GM19455 (cell line): ENCODE data around the gene KIRREL1.
"Not testable (repeated sequence)": the region's sequence is repeated elsewhere in the genome, so short reads cannot be mapped to it uniquely, and the experiment has no call there.

Experiments
- ATAC-seq: cut with Tn5 transposase; IDR thresholded peaks from one replicate; pipeline ENCODE4 v1.9.1; 2021; ENCODE audit not compliant: unreplicated experiment

Gene KIRREL1

DNA sequence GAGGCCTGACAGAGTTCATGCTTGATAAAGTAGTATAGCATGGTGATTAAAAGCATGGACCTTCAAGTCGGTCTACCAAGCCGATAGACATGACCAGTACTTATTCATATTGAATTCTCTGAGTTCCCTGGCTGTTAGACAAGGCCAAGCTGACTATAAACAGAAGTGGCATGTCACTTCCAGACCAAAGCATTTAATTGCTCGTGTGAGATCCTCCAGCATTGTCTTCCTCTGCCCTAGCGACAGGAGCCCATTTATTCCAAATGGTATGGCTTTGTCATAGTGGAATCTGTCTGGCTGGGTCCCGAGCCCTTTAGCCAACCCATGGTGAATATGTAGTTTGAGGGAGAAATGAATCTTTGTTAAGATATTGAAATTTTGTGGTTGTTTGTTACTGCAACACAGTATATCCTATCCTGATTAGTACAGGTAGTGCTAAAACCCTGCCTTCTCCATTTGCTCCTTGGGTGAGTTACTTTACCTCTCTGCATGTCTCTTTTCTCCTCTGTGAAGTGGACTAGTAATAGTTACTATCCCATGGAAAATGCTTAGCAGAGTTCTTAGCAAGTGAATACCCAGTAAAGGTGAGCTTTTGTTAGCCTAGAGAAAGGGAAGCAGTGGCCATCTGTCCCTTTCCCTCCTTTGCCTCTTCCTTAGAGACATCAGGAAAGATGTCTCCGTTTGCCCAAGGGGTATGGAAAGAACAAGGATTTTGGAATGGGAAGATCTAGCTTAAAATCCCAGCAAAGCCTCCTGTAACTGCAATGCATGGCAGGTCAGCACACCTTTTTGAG, 109.6 kb downstream of the KIRREL1 start:
- no peak for ATAC-seq

DNA sequence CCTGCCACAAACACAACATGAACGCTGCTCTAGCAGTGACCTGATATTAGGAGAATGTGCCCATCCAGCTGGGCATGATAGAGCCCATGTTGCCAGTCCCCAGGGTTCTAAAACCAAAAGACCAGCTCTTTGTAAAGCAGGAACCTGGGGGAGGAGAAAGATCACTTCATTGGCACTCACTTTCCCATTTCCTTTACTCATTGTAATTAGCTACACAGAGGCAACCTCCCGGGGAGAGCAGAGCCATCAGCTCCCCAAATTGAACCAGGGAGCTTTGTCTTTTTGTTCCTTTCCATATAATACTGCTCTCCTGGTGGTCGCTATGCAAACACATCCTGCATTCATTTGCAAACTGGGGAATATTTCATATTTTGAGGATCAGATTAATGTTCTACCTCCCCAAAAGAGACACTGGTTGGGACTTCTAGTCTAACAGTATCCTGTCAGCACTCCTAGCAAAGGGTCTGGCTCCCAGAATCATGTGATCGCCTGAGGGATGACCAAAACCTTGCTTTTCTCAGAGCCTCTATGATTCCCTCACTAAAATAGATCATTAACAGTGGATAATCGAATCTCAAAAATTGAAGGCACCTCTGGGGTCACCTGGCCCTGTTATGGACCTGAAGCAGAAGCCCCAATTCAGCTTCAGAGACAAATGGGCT, 110.5 kb downstream of the KIRREL1 start:
- no peak for ATAC-seq

DNA sequence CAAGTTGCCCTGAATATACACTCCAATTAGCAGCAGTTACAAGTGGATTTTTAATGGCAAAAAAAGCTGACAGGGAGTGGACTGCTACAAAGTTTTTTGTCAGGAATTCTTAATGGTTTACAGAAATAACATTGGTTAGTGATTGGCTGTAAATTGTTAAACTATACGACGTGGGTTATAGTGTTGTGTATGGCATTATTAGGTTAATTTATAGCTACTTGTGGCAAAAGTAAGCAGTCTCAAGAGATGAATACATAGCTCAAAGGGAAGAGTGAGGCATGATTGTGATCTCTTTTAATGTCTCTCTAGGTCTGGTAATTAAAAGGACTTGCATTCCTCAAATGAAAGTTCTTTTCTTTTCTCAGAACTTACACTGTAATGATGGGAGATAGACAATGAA, 111.4 kb downstream of the KIRREL1 start:
- ATAC-seq: no peak

DNA sequence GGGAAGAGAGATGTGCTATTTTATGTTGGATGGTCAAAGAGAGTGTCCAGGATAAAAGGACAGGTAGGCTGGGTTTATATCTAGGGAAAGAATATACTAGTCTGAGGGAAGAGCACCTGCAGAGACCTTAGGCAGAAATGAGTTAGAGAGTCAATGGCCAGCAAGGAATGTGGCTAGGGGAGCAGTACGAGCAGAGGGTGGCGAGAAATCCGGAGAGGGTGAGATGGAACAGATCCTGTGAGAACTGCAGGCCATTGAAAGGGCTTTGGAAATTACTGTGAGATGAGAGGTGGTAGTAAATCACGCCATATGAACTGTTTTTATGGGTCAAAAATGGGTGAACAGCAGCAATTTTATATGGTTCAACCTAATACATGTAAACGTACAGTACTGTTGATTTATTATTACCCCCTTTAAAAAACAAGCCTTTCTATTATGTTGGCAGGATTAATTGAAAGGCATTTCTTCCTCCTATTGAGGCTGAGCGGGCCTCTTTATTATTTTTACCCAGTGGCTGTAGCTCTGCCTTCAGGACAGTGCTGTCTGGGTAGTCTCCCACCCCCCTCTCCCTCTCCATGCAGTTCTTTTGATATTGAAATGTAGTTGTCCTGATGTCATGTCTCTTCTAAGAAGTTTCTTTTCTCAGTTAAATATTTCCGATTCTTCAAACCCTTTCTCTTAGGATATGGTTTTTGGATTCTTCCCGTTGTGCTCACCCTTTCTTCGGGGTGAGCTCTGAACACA, 112.1 kb downstream of the KIRREL1 start:
- no peak for ATAC-seq

DNA sequence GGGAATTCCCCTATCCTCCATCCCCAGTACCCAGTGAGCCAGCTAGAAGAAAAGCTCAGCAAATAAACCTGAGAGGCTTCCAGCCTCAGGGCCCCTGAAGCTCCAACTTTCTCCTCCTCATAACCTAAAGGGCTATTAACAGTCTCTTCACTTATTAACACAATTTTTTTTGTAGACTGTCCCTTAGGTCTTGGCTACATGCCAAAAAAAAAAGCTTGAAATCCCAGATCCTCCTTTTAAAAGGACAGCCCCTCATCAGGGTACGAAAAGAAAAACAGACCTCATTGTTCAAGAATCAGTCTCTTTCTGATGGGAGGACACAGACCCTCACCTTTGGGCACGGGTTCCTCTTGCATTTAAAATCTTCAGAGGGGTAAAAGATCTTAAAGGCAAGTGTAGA, 114.5 kb downstream of the KIRREL1 start:
- ATAC-seq: no peak

DNA sequence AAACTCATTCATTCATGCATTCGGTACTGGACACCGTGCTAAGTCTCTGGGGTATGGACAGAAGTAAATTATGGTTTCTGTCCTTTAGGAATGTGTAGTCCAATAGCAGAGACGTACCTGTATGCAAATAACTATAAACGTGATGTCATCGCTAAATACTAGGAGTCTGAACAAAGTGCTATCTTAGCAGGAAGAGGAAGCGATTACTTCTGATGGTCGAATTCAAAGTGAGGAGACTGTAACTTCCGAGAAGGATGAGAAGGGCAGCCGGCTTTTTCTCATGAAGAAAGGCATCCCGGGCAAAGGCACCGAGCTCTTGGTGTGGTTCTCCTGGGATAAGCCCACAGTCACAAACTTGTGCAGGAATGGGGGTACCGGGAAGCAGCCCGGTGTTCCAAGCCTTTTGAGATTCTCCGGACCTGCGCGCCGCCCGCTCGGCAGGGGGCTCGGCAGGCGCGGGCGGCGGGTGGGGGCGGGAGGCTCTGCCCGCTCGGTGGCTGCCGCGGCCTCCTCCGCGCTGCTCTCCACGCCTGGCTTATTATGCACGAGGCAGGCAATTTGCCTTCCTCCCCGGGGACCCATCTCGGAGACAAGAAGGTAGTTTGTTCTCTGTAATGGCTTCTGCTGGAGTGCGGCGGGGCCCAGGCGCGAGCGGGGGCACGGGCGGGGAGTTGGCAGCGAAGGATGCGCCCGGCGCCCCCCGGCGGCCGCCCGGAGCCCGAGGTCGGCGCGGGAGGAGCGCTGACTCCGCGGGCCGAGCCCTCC, 119.7 kb downstream of the KIRREL1 start:
- ATAC-seq: no peak

DNA sequence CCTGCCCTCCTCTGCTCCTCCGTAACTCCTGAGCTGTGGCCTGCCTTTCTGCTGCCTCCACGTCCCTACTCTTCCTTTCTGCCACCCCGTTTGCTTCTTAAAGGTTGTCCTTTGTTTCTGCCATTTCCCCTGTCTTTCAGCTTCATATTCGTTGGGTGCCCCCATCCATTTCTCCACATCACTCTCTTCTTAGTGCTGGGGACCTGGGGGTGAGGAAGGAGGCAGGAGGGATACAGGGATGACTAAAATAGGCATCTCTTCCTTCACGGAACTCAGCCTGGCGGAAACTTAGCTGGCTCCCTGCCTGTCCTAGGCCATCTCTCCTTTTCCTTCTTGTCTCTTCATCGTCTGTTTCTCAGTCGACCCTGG, 120.3 kb downstream of the KIRREL1 start:
- no peak for ATAC-seq

DNA sequence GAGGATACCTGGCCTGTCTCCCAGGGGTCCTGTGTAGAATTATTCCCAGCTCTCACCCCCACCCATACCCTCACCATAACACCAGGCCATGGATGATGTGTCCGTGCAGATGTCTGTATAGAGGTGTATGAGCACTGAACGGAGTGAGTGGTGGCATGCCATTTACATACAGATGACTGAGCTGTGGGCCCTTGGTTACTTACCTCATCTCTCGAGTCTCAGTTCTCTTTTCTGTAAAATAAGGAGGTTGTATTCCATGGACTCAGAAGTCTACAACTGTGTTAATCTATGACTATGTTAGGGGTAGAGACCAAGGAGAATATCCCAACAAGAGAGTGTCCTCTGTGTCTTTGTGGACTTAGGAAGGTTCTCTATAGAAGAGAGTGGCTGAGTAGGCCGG, 121.7 kb downstream of the KIRREL1 start:
- no peak for ATAC-seq

DNA sequence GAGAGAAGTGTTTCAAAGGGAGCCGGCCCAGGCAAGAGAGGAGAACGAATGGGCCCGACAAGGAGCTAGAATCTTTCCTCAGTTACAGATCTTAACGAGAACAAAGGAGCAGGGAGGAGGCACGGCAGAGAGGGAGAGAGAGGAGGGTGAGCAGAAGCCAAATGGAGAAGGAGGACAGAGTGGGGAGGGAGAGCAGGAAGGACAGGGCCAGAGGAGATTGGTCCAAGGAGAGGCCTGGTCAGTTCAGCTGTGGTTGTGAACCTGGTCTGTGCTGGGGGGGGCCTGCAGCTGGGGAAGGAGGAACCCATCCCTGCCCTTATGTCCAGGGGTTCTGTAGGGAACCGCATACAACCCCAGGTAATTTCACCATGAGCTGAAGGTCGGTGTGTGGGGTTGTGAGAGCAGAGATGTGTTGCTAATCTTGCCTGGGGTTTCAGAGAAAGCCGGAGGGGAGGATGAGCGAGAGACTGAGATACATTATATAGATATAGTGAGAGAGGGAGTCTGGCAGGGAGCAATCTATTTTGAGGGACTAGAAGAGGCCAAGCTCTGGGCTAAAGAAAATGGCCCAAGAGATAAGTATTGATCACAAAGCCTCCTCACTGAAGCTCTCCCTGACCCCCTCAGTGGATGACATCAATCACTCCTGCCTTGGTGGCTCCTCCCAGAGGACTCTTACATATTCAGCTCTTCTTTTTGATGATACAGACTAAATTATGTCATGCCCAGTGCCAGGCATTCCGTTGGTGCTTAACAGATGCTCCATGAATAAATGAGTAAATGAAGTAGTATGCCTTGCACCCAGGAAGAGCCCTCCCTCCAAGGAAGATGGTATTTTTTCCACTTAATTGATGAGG, 123.1 kb downstream of the KIRREL1 start:
- no peak for ATAC-seq

DNA sequence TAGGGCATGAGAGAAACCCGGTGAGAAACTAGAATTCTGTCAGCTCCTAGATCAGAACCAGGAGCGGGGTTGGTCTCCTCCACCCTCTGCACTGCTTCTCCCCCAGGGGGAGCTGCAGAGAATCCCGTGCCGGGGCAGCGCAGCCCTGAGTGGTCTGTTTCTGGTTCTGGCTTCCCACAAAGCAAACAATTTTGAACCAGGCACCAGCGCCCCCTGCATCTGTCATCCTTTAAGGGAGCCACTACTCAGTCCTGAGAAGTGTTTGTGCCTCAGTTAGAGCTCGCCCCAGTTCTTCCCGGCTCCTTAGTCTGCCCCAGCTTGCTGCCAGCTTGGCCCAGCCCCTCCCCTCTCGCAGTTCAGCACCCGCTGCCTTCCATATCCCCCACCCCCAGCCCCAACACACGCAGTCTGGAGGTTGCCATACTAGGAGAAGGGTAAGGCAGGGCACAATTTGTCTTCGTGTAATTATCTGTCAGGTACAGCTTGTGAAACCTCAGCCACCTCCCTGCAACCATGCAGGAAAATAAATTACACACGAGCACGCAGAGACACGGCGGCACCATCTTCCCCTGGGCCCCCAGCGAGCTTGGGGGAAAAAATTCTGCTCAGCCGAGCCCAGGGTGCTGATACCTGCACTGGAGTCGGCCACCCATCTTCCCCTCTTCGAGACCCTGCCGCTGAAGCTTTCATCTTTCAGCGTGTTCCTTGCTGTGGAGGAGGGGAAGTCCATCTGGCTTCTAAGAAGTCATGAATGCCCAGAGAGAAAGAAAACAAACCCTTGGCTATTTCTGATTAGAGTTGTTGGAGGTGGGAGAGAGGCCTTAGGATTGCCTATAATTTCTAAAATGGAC, 124.6 kb downstream of the KIRREL1 start:
- no peak for ATAC-seq

DNA sequence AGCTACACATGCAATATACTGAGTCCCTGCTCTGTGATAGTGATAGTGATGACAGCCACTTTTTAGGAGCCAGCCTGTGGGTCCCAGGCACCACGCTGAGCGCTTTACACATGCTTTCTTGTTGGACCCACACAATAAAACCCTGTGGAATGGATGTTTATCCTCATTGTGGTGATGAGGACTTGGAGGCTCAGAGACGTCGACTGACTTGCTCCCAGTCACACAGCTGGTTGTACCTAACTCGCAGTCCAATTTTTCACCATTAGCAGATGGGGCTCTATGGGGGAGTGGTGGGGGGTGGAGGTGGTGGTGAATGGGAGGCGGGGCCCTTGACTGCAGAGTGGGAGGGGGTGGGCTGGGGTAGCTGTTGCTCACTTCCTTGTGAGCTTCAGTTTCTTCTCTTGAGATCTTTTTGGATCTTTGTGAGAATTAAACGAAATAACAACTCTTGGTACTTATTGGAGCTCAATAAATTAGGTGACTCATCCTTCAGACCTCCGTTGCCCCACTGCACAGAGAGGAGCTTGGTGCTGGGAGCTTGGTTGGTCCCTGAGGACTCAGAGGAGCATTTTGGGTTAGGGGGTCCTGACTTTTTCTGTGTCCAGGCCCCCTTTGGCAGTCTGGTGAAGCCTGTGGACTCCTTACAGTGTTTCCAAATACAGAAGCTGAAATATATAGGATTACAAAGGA, 125.4 kb downstream of the KIRREL1 start:
- ATAC-seq: no peak

DNA sequence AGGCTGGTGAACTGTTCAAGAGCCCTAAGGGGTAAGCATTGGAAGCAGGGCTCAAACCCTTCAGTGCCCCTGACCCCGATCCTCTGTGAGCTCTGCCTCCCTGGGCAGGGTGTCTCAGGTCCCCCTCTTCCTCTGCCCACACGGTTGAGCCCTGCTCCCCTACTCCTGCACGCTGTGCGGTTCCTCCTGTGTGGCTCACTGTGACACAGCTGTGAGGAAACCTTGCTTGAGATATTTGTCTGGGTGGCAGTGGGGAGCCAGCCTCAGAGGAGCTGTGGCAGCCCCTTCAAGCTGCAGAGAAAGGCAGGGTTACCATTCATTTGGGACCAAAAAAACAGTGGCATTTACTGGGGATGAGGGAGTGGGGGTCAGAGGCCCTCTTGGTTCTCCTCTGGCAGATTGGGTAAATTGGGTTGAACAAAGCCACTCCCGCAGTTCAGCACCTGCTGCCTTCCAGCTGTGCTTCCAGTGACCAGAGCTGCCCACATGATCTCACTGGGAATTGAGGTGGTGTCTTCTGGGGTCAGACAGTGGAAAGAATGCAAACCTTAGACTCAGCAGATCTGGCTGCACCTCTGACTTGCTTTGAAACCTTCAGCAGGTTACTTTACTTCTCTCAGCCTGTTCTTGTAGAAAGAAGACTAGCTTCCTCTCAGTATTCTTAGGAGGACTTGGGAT, 126.7 kb downstream of the KIRREL1 start:
- no peak for ATAC-seq

DNA sequence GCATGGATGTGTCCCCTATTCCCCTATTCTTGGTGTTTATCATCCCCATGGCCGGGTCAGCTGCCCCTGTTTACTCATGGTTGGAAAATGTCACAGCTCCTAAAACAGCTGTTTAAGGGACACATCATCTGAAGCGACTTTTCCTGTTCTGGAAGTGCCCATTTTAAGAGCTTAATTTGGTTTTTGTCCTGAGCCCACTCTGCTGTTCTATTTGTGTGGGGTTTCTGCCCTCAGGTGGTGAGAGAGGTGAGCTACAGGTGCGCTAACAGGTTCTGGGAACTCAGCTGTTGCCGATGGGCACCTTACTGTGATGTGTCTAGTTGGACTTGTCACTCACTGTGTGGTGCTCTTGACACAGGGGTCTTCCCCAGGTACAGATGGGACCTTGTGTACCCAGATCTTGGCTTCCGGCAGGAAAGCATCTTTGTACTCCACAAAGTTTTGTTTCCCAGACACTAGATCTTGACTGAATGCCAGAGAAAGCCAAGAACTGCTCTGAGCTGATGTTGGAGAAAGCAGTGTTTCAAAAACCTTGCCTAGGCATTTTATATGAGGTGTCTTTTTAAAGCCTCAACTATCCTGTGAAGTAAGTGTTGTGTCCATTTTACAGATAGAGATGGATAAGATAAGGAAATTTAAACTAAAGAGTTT, 128.3 kb downstream of the KIRREL1 start:
- no peak for ATAC-seq

DNA sequence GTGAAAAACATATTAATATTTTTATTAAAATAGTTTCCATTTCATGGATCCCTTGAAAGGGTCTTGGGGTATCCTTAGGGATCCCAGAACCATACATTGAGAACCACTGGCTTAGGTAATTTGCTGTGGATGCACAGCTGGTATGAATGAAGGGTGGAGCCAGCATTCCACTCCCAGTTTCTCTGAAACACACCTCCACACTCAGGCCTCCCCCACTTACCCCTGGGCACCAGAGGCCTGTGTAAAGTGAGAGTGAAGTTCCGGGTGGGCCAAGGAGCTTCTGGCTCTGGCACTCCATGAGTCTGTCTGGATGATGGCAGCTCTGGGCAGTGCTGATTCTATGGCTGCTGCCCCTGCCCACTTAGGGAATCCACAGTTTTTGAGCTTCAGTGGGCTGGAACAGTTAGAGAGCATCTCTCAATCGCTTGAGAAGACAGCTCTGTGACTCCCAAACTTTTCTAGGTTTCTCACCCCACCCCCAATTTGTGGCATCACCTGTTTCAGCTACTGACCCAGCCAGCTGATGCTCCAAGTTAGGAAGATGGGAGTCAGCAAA, 129.5 kb downstream of the KIRREL1 start:
- no peak for ATAC-seq

DNA sequence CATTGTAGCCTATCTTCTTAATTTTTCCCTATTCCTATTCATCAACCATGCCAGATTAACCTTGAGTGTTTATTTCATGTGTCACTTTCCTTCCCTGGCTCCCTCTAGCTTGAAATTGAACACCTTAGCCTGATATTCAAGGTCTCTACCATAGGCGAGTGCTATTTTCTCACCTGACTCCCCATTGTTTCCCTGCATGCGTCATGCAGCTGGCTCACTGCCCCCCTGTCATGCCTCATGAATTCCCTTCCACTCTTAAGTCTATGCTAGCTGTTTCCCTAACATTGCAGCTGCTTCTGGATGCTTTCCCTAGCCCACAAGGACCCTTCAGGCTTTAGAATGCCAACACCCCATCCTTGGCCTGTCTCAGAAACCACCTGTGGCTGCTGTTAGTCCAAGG, 130.6 kb downstream of the KIRREL1 start:
- no peak for ATAC-seq

DNA sequence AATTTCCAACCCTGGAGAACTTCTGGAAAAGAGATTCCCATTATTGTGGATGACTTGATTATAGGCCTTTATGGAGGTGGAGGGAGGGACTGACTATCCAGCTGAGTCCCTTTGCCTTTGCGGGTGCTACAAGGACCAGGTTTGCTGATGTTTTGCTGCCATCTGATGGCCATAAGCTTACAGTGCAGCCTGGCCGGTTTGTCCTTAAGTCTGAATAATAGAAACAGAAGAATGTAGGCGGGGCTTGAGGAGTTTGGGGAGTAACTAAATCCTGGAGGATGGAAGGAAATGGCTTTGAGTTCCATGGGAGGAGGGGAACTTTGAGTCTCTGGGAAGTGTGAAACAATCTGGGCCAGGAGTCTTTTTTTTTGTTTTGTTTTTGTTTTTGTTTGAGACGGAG, 131.6 kb downstream of the KIRREL1 start:
- ATAC-seq: no peak

DNA sequence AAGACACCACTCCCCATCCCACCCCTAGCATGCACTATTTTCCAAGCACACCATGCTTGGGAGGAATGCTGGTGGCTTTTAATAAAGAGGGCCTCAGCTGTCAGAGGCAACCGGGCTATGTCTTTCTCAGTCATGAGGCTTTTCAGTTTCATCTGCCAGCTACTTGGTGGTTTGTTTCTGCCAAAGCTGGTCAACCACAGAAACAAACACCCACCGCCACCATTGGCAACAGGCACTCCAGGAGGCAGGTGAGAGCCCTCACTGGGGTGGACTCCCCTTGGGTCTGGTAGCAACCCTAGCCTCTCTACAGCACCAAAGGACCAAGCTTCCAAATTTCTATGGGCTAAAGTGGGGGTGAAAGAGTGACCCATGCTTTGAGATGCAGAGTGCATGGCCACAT, 133.0 kb downstream of the KIRREL1 start:
- ATAC-seq: peak; percentile 49

DNA sequence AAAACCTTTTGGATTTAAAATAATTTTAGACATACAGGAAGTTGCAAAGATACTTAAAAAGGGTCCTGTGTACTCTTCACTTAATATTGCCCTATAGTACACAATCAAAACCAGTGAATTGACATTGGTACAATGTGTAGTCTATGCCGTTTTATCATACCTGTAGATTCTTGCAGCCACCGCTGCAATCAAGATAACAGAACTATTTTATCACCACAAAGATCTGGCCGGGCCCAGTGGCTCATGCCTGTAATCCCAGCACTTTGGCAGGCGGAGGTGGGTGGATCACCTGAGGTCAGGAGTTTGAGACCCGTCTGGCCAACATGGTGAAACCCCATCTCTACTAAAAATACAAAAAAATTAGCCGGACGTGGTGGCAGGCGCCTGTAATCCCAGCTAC, 135.1 kb downstream of the KIRREL1 start:
- ATAC-seq: not testable (repeated sequence)
